MM.1S (cell line): ENCODE measurements around the gene PNPLA3.

Source experiments
- CTCF ChIP-seq: fragments of 300-600 bp; sonication (generic); IDR thresholded peaks from 2 replicates; pipeline ENCODE4 v1.5.1; 2016; ENCODE audit warnings: antibody characterized with exemption, low read length, mixed read lengths
- EZH2 ChIP-seq: fragments of 300-600 bp; sonication (generic); optimal IDR thresholded peaks from 2 replicates; pipeline ENCODE3; 2017; ENCODE audit warnings: low read depth, mild to moderate bottlenecking, antibody characterized with exemption, low read length, mixed read lengths

GRCh38 chr22:43996170-43996980 lies 72.8 kb downstream of the PNPLA3 start:
- TF ChIP-seq EZH2 (no peak), CTCF (no peak)
